ENCODE measurements around the gene FUT6. TPM values are rescaled to one million over a fixed set of nuclear protein-coding genes. Genes with fewer than 3 reads are reported as not detected.
A peak's percentile ranks its signal among the peaks of the same experiment; 100 is the strongest.
"Not testable (repeated sequence)": the region's sequence is repeated elsewhere in the genome, so short reads cannot be mapped to it uniquely, and the experiment has no call there.

The FUT6 gene
- total RNA-seq, 3 donors from 2014 or later = 44.4 to 93.6 (median 82.3) TPM

GRCh38 chr19:5784581-5785147, 54.8 kb downstream of the FUT6 start, which contains the start of gene PRR22:
TSS of gene PRR22 (minus strand) at chr19:5784746. CDS start at chr19:5784660, 86 bp downstream.
- H3K4me3 ChIP-seq = no peak within 1 kb of the TSS
- H3K36me3 ChIP-seq (ENCODE audit: low read depth) = peaks cover 9% of the 10 kb centered on the region
- TF ChIP-seq CTCF (IDR thresholded peaks at IDR 0.05) = no peak
- DNase-seq = no peak
- no peaks in the 10 kb centered on the region for H3K9me3 ChIP-seq
- no peak for ATAC-seq
- no peaks in the 10 kb centered on the region for H3K4me1 ChIP-seq (ENCODE audit: low read depth)
- intact Hi-C loops (cut with DNase I, micrococcal nuclease) = no loop called here

DNA sequence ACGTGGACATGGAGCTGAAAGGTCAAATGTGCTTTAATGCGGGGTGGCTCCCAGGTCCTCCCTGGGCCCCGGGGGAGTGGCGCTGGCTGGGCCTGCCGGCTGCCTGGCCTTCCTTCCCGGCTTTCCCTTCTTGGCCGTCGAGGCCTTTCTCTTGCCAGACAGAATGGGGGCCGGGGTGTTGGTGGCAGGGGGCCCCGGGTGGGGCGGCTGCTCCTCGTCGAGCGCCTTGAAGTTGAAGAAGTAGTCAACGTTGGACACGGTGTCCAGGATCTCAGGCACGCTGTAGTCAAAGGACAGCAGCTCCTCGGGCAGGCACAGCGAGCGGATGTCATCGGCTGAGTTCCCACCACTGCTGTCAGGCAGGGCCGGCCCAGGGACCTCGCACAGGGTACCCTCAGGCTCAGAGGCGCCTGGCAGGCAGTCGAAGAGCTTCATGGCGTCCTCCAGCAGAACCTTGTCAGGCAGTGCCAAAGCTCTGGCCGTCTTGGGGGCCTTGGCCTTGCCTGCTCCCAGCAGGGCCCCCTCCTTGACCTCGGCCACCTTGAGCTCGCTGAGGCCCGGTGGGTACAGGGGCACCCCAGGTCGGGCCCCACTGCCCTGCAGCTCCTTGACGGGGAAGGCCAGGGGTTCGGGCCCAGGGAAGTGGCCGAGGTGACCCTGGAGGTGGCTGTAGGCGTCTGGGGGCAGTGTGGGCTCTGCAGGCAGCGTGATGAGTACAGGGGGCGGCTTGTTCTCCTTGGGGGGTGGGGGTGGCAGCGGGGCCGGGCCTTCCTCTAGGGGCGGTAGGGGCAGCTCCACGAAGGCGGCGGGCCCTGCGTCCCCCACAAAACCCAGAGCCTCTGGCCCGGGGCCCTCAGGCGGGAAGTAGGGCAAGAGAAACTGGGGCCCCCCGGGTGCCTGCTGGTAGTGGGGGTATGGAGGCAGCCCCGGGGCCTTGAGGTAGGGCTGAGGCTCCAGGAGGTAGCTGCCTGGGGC, 56.3 kb downstream of the FUT6 start:
- DNase-seq (no peak), ATAC-seq (peak; percentile 6)
- Histone ChIP-seq H3K9me3 (no peaks in the 10 kb centered on the region), H3K36me3 (ENCODE audit: low read depth) (peaks cover 9% of the 10 kb centered on the region), H3K4me3 (no peak overlapping the region), H3K4me1 (ENCODE audit: low read depth) (no peaks in the 10 kb centered on the region)
- TF ChIP-seq CTCF (IDR thresholded peaks at IDR 0.05) = no peak
- intact Hi-C loops (cut with DNase I, micrococcal nuclease) = no loop called here

GRCh38 chr19:5782322-5782721, 57.2 kb downstream of the FUT6 start:
- peaks cover 5% of the 10 kb centered on the region for H3K36me3 ChIP-seq (ENCODE audit: low read depth)
- peak; percentile 23 for ATAC-seq
- H3K9me3 ChIP-seq = no peaks in the 10 kb centered on the region
- H3K4me1 ChIP-seq (ENCODE audit: low read depth) = no peaks in the 10 kb centered on the region
- TF ChIP-seq CTCF (IDR thresholded peaks at IDR 0.05) = no peak
- intact Hi-C loops (cut with DNase I, micrococcal nuclease) = no loop called here
- DNase-seq = no peak
- H3K4me3 ChIP-seq = no peak overlapping the region

DNA sequence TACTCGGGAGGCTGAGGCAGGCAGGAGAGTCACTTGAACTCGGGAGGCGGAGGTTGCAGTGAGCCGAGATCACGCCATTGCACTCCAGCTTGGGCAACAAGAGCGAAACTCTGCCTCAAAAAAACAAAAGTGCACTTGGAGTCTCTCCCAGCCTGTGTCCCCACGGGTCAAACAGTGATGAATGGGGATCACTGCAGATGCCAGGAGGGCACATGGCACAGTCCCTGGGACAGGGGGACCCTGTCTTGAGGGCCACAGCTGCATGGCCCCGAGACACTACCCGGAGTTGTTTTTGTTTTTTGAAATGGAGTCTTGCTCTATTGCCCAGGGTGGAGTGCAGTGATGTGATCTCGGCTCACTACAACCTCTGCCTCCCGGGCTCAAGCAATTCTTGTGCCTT, 58.6 kb downstream of the FUT6 start:
- H3K4me1 ChIP-seq (ENCODE audit: low read depth); H3K9me3 ChIP-seq; intact Hi-C loops (cut with DNase I, micrococcal nuclease); H3K36me3 ChIP-seq (ENCODE audit: low read depth); ATAC-seq; DNase-seq; H3K4me3 ChIP-seq: not testable (repeated sequence)

Other genes with a start within 250 kb of the FUT6 start
- gene SAFB2, start 216.9 kb downstream of the FUT6 start, total RNA-seq = 100 to 1,000 TPM in 2 of 3 donors, 10 to 100 TPM in 1; 66.7 to 122 (median 102) TPM
- gene SAFB, start 216.6 kb downstream of the FUT6 start, total RNA-seq = 100 to 1,000 TPM in 1 of 3 donors, 10 to 100 TPM in 2; 78.8 to 115 (median 83.3) TPM
- gene MICOS13, start 159.2 kb downstream of the FUT6 start, total RNA-seq = 10 to 100 TPM; 70.1 to 73.7 (median 70.9) TPM
- gene HSD11B1L, start 158.7 kb downstream of the FUT6 start, total RNA-seq = 1 to 10 TPM; 2.3 to 8.2 (median 3.3) TPM
- gene RPL36, start 149.4 kb downstream of the FUT6 start, total RNA-seq = 100 to 1,000 TPM; 541 to 812 (median 769) TPM
- 10 to 100 TPM; 55.9 to 63.0 (median 55.9) TPM for gene LONP1, start 119.6 kb downstream of the FUT6 start, total RNA-seq
- not detected for gene CATSPERD, start 119.1 kb downstream of the FUT6 start, total RNA-seq
- 1 to 10 TPM; 3.1 to 6.8 (median 4.1) TPM for gene PRR22, start 55.0 kb downstream of the FUT6 start, total RNA-seq
- 10 to 100 TPM; 33.3 to 36.9 (median 35.6) TPM for gene DUS3L, start 48.5 kb downstream of the FUT6 start, total RNA-seq
- 10 to 100 TPM in 1 of 3 donors, 1 to 10 TPM in 1, under 1 TPM in 1; 0.64 to 11.3 (median 1.4) TPM for gene NRTN, start 34.6 kb downstream of the FUT6 start, total RNA-seq
- 100 to 1,000 TPM; 128 to 276 (median 215) TPM for gene FUT3, start 11.7 kb upstream of the FUT6 start, total RNA-seq
- not detected for gene FUT5, start 30.8 kb upstream of the FUT6 start, total RNA-seq
- 100 to 1,000 TPM; 178 to 213 (median 182) TPM for gene NDUFA11, start 64.1 kb upstream of the FUT6 start, total RNA-seq
- 10 to 100 TPM in 1 of 3 donors, 1 to 10 TPM in 2; 5.6 to 10.0 (median 8.3) TPM for gene VMAC, start 65.2 kb upstream of the FUT6 start, total RNA-seq
- 10 to 100 TPM in 2 of 3 donors, 1 to 10 TPM in 1; 9.5 to 20.2 (median 16.4) TPM for gene CAPS, start 74.6 kb upstream of the FUT6 start, total RNA-seq
- gene RANBP3, start 138.4 kb upstream of the FUT6 start, total RNA-seq = 10 to 100 TPM; 47.0 to 94.2 (median 60.5) TPM